Ecto neural progenitor cell (in vitro differentiated cells): ENCODE results near the gene HIC1.

Experiments used
- DNase-seq: peaks from one replicate; pipeline ENCODE4 v3.0.0-alpha.2; 2018; ENCODE audit warnings: low spot score

Gene HIC1

GRCh38 chr17:2047590-2047989 is 7.3 kb upstream of the HIC1 start:
- DNase-seq: no peak

- DNase-seq: no peak
These were observed 6.1 kb upstream of the HIC1 start for GRCh38 chr17:2048805-2049204.

GRCh38 chr17:2049333-2050299 is 5.3 kb upstream of the HIC1 start:
- peak; percentile 96 for DNase-seq

GRCh38 chr17:2050300-2051060 is 4.4 kb upstream of the HIC1 start:
- peak; percentile 90 for DNase-seq

- no peak for DNase-seq
These were observed 3.6 kb upstream of the HIC1 start for GRCh38 chr17:2051061-2051932.

GRCh38 chr17:2051933-2052559 is 2.9 kb upstream of the HIC1 start:
- peak; percentile 56 for DNase-seq

- DNase-seq: peak; percentile 86
These were observed 1.3 kb upstream of the HIC1 start for GRCh38 chr17:2053380-2054261.

- peak; percentile 71 for DNase-seq
These were observed 716 bp upstream of the HIC1 start for GRCh38 chr17:2054262-2054511.

GRCh38 chr17:2055292-2056205 is 646 bp downstream of the HIC1 start:
- DNase-seq: peak; percentile 52

GRCh38 chr17:2056206-2057174 is 1.6 kb downstream of the HIC1 start:
- peak; percentile 79 for DNase-seq

- peak; percentile 80 for DNase-seq
These were observed 2.4 kb downstream of the HIC1 start for GRCh38 chr17:2057175-2057759.

GRCh38 chr17:2057760-2058585 is 3.1 kb downstream of the HIC1 start:
- peak; percentile 67 for DNase-seq

GRCh38 chr17:2058586-2059546 is 4.0 kb downstream of the HIC1 start:
- DNase-seq: peak; percentile 69

GRCh38 chr17:2059547-2060384 is 4.9 kb downstream of the HIC1 start:
- DNase-seq: no peak

GRCh38 chr17:2060385-2060658 is 5.4 kb downstream of the HIC1 start:
- DNase-seq: no peak
